ENCODE data around the gene TACR2. TPM values are rescaled to one million over a fixed set of nuclear protein-coding genes. Genes with fewer than 3 reads are reported as not detected.

The TACR2 gene
- 0.06 TPM in 1 of 2 replicates, not detected in the other for total RNA-seq

DNA sequence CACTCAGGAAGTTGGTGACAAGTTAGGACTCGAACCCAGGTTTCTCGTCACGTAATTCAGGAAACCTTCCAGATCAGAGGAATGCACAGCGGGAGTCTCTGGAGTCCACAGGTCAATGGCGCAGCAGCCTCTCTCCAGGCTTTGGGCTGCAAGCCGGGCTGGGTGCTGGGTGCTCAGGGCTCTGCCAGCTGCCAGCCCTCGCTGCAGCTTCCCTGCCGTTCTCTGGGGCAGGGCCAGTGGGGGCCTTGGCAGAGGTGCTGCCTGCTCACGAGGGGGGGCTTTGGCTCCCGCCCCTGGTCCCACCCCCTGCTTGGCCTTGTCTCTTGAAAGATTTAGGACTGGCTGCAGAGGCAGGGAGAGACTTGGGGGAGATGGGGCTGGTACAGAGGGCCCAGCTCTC, at the start of gene TACR2:
Gene TACR2 (minus strand): TSS at position 224 of the 400 bp plus-strand sequence. CDS start 595 bp downstream, outside the sequence.

DNA sequence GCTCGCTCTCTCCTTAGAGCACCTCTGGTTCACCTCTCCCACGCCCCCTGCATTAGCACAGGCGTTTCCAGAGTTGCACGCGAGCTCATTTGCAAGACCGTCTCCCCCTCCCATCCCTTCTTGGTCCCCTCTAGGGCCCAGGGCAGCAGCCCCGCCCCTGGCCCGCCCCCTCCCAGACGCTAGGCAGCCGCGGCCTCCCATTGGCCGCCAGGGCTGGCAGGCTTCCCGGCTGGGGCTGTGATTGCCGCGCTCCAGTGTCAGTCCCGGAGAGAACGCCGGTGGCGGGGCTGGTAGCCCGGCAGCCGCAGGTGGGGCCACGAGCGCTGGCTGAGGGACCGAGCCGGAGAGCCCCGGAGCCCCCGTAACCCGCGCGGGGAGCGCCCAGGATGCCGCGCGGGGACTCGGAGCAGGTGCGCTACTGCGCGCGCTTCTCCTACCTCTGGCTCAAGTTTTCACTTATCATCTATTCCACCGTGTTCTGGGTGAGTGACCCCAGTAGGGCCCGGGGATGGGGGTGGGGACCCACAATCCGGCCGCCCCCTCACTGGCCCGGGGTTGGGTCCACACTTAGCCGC, 34.6 kb upstream of the TACR2 start, which contains the start of gene TSPAN15:
Gene TSPAN15 (plus strand): TSS at position 257 of the 575 bp plus-strand sequence. CDS start 130 bp downstream, at position 387.

Other genes with a start within 250 kb of the TACR2 start
- gene SUPV3L1, start 236.7 kb downstream of the TACR2 start, total RNA-seq = 18.1 and 30.3 TPM in 2 replicates
- gene HKDC1, start 196.6 kb downstream of the TACR2 start, total RNA-seq = 0.06 and 0.16 TPM in 2 replicates
- 105 and 146 TPM in 2 replicates for gene HK1, start 138.4 kb downstream of the TACR2 start, total RNA-seq
- 243 and 255 TPM in 2 replicates for gene TSPAN15, start 34.5 kb upstream of the TACR2 start, total RNA-seq
- gene NEUROG3, start 156.5 kb upstream of the TACR2 start, total RNA-seq = not detected in 2 replicates
- gene FAM241B, start 213.3 kb upstream of the TACR2 start, total RNA-seq = 0.88 TPM in 1 of 2 replicates, not detected in the other

All from bladder microvascular endothelial cell (primary cell).